Endodermal cell (in vitro differentiated cells): ENCODE measurements around the gene LMO7. TPM values are rescaled to one million over a fixed set of nuclear protein-coding genes. Genes with fewer than 3 reads are reported as not detected.

Experiments used
- DNase-seq: peaks from one replicate; pipeline ENCODE4 v3.0.0-alpha.2; 2017
- H3K27ac ChIP-seq: 2 replicates; pipeline ENCODE4 v1.5.1; 2013; ENCODE audit warnings: mild to moderate bottlenecking, low read depth, low read length, moderate library complexity
- H3K27me3 ChIP-seq: 2 replicates; pipeline ENCODE4 v1.6.1; 2013; ENCODE audit warnings: mild to moderate bottlenecking, low read length, moderate library complexity; ENCODE audit not compliant: insufficient read depth, control insufficient read depth, poor library complexity, severe bottlenecking
- H3K36me3 ChIP-seq: 2 replicates; pipeline ENCODE4 v1.7.0; 2013; ENCODE audit warnings: mild to moderate bottlenecking, low read length, moderate library complexity; ENCODE audit not compliant: control insufficient read depth, insufficient read depth
- H3K4me1 ChIP-seq: one replicate; pipeline ENCODE4 v1.7.0; 2013; ENCODE audit warnings: low read length; ENCODE audit not compliant: control insufficient read depth, insufficient read depth
- H3K4me3 ChIP-seq: 2 replicates; pipeline ENCODE4 v1.5.1; 2013; ENCODE audit warnings: mild to moderate bottlenecking, low read length, moderate library complexity
- H3K9ac ChIP-seq: 2 replicates; pipeline ENCODE4 v1.6.1; 2013; ENCODE audit warnings: mild to moderate bottlenecking, low read length, moderate library complexity; ENCODE audit not compliant: poor library complexity, severe bottlenecking; ENCODE audit errors: extremely low read depth
- H3K9me3 ChIP-seq: 2 replicates; pipeline ENCODE4 v1.6.1; 2013; ENCODE audit warnings: mild to moderate bottlenecking, low read length, moderate library complexity; ENCODE audit not compliant: control insufficient read depth
- H3K27ac Mint-ChIP-seq: 2 replicates; pipeline ENCODE4 v1.8.0; 2020; ENCODE audit warnings: mixed read lengths
- H3K27me3 Mint-ChIP-seq: 2 replicates; pipeline ENCODE4 v1.8.0; 2021; ENCODE audit warnings: mild to moderate bottlenecking, mixed read lengths; ENCODE audit not compliant: insufficient read depth
- H3K36me3 Mint-ChIP-seq: 2 replicates; pipeline ENCODE4 v1.8.0; 2020; ENCODE audit warnings: low read depth, mixed read lengths
- H3K4me1 Mint-ChIP-seq: 2 replicates; pipeline ENCODE4 v1.8.0; 2020; ENCODE audit warnings: mixed read lengths
- H3K4me3 Mint-ChIP-seq: 2 replicates; pipeline ENCODE4 v1.8.0; 2020; ENCODE audit warnings: mild to moderate bottlenecking, moderate library complexity, mixed read lengths
- H3K9me3 Mint-ChIP-seq: 2 replicates; pipeline ENCODE4 v1.8.0; 2020; ENCODE audit warnings: mild to moderate bottlenecking, mixed read lengths
- CTCF ChIP-seq: fragments of 200-600 bp; sonication (generic); conservative IDR thresholded peaks from 2 replicates; pipeline ENCODE4 v1.5.0; 2021; ENCODE audit warnings: antibody characterized with exemption, mild to moderate bottlenecking
- WGBS, 2 experiments: methylation state at CpG; one replicate each; pipeline versions ENCODE4 v1.1.5 to v1.1.7; 2013; ENCODE audit warnings: missing lambda C conversion rate in 2 of 2, mixed read lengths in 1 of 2; ENCODE audit not compliant: insufficient coverage in 1 of 2, insufficient read length in 1 of 2; 5-methylcytosine and 5-hydroxymethylcytosine counted together
- total RNA-seq, 2 donors: library from RNA; stranded (reverse); fragmentation: NEBNext Ultra II Directional in 1 of 2; extraction: Animal tissue kit (Norgen Biotek cat#: 25700) in 1 of 2; gene quantifications; 2 replicates in 1 of 2; 3 replicates in 1 of 2; pipeline ENCODE4 v1.2.1, GENCODE V29; 2021

The LMO7 gene
- total RNA-seq, 2 donors from 2014 or later, result 9.9 to 14.1 TPM

DNA sequence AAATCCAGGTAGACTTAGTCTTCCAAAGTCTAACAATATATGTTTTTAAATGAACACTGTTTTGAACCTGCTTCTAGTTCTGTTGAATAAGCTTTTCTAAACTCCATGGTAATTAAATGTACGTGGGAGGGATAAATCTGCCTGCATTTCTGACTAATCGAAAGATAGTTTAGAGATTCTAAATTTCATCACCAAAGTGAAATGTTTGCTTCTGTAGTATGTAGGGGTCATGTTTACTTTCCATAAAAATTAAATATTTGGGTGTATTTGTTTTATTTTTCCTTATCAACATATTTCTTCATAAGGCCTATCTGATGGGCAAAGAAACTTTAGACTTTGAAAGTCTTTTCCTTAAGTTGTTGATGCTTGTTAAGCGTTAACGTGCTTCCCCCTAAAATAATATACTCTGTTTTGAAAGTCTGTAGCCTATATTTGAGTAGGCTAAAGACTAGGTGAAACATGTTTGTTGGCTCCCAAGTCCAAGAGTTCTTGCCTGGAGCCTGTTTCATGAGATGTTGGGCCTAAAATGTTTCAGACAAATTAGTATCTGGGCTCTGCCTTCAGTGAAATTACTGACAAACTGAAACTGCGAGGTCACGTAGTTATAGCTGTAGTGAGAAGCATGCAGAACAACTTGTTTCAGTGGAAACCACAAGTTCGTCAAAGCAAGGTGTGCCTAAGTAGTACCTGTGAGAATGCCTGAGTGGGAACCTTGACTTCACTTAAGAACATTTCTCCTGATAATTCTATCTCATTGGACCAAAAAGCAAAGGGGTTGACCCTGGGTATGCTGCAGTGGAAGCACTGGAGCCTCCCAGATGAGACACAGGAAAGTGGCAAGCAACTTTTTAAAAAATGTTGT, 126.2 kb downstream of the LMO7 start:
- peaks cover 2% of the 10 kb centered on the region for H3K9me3 Mint-ChIP-seq
- no peak overlapping the region for H3K4me3 Mint-ChIP-seq
- no peak overlapping the region for H3K27ac ChIP-seq
- no peak overlapping the region for H3K4me3 ChIP-seq
- H3K4me1 ChIP-seq, result peaks cover 6% of the 10 kb centered on the region
- no peak overlapping the region for H3K27ac Mint-ChIP-seq
- no peak overlapping the region for H3K9ac ChIP-seq
- WGBS, 2 experiments, result 96 to 100% methylated on average over 3 to 7 of the region's 7 CpGs
- no peak for TF ChIP-seq CTCF
- peaks cover 5% of the 10 kb centered on the region for H3K9me3 ChIP-seq
- H3K36me3 Mint-ChIP-seq, result peaks cover 3% of the 10 kb centered on the region
- no peaks in the 10 kb centered on the region for H3K27me3 ChIP-seq
- H3K36me3 ChIP-seq, result no peaks in the 10 kb centered on the region
- no peaks in the 10 kb centered on the region for H3K27me3 Mint-ChIP-seq
- no peak for DNase-seq
- peaks cover 24% of the 10 kb centered on the region for H3K4me1 Mint-ChIP-seq

- 96 to 100% methylated on average over 1 to 2 of the region's 2 CpGs for WGBS, 2 experiments
- no peaks in the 10 kb centered on the region for H3K36me3 ChIP-seq
- peaks cover 26% of the 10 kb centered on the region for H3K4me1 Mint-ChIP-seq
- H3K36me3 Mint-ChIP-seq, result peaks cover 3% of the 10 kb centered on the region
- no peak overlapping the region for H3K27ac Mint-ChIP-seq
- peaks cover 5% of the 10 kb centered on the region for H3K9me3 ChIP-seq
- H3K4me3 ChIP-seq, result no peak overlapping the region
- no peak overlapping the region for H3K4me3 Mint-ChIP-seq
- peaks cover 6% of the 10 kb centered on the region for H3K4me1 ChIP-seq
- H3K9ac ChIP-seq, result no peak overlapping the region
- TF ChIP-seq CTCF, result no peak
- H3K27ac ChIP-seq, result no peak overlapping the region
- H3K27me3 Mint-ChIP-seq, result no peaks in the 10 kb centered on the region
- DNase-seq, result no peak
- peaks cover 2% of the 10 kb centered on the region for H3K9me3 Mint-ChIP-seq
- H3K27me3 ChIP-seq, result no peaks in the 10 kb centered on the region
Measured at GRCh38 chr13:75762955-75763354, 126.8 kb downstream of the LMO7 start.

DNA sequence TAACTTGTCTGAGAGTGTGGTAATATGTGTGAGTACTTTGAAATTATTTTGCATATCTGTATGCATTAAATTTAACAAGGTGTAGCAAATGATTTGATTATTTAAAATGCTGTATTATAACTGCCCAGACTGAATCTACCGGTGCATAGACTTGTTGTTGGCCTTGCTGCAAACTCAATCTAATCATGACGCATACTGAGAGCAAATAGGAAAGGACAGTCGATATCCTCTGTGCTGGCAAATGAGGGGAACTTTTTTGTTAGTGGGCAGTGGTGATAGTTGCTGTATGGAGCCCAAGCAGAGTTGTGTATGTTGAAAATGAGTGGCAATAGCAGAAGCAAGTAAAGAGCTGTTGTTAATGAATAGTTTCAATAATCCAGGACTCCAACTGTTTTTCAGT, 127.4 kb downstream of the LMO7 start:
- peaks cover 2% of the 10 kb centered on the region for H3K9me3 Mint-ChIP-seq

More for the DNA sequence above, 127.4 kb downstream of the LMO7 start:
- peaks cover 5% of the 10 kb centered on the region for H3K9me3 ChIP-seq
- Mint-ChIP-seq H3K4me3 (no peak overlapping the region), H3K36me3 (peaks cover 3% of the 10 kb centered on the region), H3K27me3 (no peaks in the 10 kb centered on the region), H3K27ac (no peak overlapping the region), H3K4me1 (peaks cover 26% of the 10 kb centered on the region)
- no peak overlapping the region for H3K27ac ChIP-seq
- peaks cover 6% of the 10 kb centered on the region for H3K4me1 ChIP-seq
- no peak for DNase-seq
- TF ChIP-seq CTCF, result no peak
- H3K36me3 ChIP-seq, result no peaks in the 10 kb centered on the region
- WGBS, 2 experiments, result 91 to 93% methylated on average over 3 of the region's 3 CpGs
- H3K4me3 ChIP-seq, result no peak overlapping the region
- no peaks in the 10 kb centered on the region for H3K27me3 ChIP-seq
- no peak overlapping the region for H3K9ac ChIP-seq
